ENCODE results near the gene IL12A. TPM values are rescaled to one million over a fixed set of nuclear protein-coding genes. Genes with fewer than 3 reads are reported as not detected.

The IL12A gene
- total RNA-seq, 4 donors from 2014 or later, result 0.30 TPM; not detected in 3

GRCh38 chr3:160006282-160007163, 17.9 kb downstream of the IL12A start:
- Histone ChIP-seq H3K36me3 (no peaks in the 10 kb centered on the region), H3K4me1 (peaks cover 11% of the 10 kb centered on the region), H3K4me3 (no peak overlapping the region), H3K27me3 (no peaks in the 10 kb centered on the region), H3K9me3 (no peaks in the 10 kb centered on the region), H3K27ac (no peak overlapping the region)
- DNase-seq (ENCODE audit: low spot score in 2 of 2), result no peak
- 17% methylated on average over 3 of the region's 3 CpGs for WGBS
- peak; percentile 43 to 72 for TF ChIP-seq CTCF (IDR thresholded peaks at IDR 0.05)
- TF ChIP-seq EP300 (IDR thresholded peaks at IDR 0.05), result no peak

GRCh38 chr3:160008961-160009360, 20.3 kb downstream of the IL12A start:
- Histone ChIP-seq H3K4me1 (no peaks in the 10 kb centered on the region), H3K27ac (no peak overlapping the region), H3K27me3 (no peaks in the 10 kb centered on the region), H3K36me3 (no peaks in the 10 kb centered on the region), H3K9me3 (no peaks in the 10 kb centered on the region), H3K4me3 (no peak overlapping the region)
- no peak for DNase-seq (ENCODE audit: low spot score in 2 of 2)
- TF ChIP-seq POLR2A (IDR thresholded peaks at IDR 0.05), result no peak
- no peak for TF ChIP-seq POLR2AphosphoS5 (IDR thresholded peaks at IDR 0.05)
- TF ChIP-seq CTCF (IDR thresholded peaks at IDR 0.05), result no peak
- TF ChIP-seq EP300 (IDR thresholded peaks at IDR 0.05), result no peak
- WGBS, result 57% methylated on average over 4 of the region's 4 CpGs

GRCh38 chr3:160009525-160009924, 20.9 kb downstream of the IL12A start:
- TF ChIP-seq CTCF (IDR thresholded peaks at IDR 0.05), result no peak
- TF ChIP-seq EP300 (IDR thresholded peaks at IDR 0.05), result no peak
- no peak for TF ChIP-seq POLR2A (IDR thresholded peaks at IDR 0.05)
- no peak for TF ChIP-seq POLR2AphosphoS5 (IDR thresholded peaks at IDR 0.05)
- no peak overlapping the region for H3K27ac ChIP-seq

GRCh38 chr3:160010578-160010977, 21.9 kb downstream of the IL12A start:
- no peaks in the 10 kb centered on the region for H3K36me3 ChIP-seq
- no peak overlapping the region for H3K27ac ChIP-seq
- H3K9me3 ChIP-seq, result no peaks in the 10 kb centered on the region
- no peaks in the 10 kb centered on the region for H3K4me1 ChIP-seq
- DNase-seq (ENCODE audit: low spot score in 2 of 2), result no peak
- no peak overlapping the region for H3K4me3 ChIP-seq
- no peaks in the 10 kb centered on the region for H3K27me3 ChIP-seq
- WGBS, result 91% methylated on average over 4 of the region's 4 CpGs
- TF ChIP-seq CTCF (IDR thresholded peaks at IDR 0.05), result no peak
- TF ChIP-seq EP300 (IDR thresholded peaks at IDR 0.05), result no peak
- no peak for TF ChIP-seq POLR2A (IDR thresholded peaks at IDR 0.05)
- TF ChIP-seq POLR2AphosphoS5 (IDR thresholded peaks at IDR 0.05), result no peak

More at GRCh38 chr3:160009525-160009924, 20.9 kb downstream of the IL12A start:
- no peak overlapping the region for H3K4me3 ChIP-seq
- H3K9me3 ChIP-seq, result no peaks in the 10 kb centered on the region
- H3K4me1 ChIP-seq, result no peaks in the 10 kb centered on the region
- DNase-seq (ENCODE audit: low spot score in 2 of 2), result no peak
- H3K36me3 ChIP-seq, result no peaks in the 10 kb centered on the region
- H3K27me3 ChIP-seq, result no peaks in the 10 kb centered on the region

GRCh38 chr3:160012108-160012507, 23.5 kb downstream of the IL12A start:
- H3K36me3 ChIP-seq, result no peaks in the 10 kb centered on the region
- DNase-seq (ENCODE audit: low spot score in 2 of 2), result no peak
- no peaks in the 10 kb centered on the region for H3K4me1 ChIP-seq
- 80% methylated on average over 2 of the region's 2 CpGs for WGBS
- TF ChIP-seq POLR2AphosphoS5 (IDR thresholded peaks at IDR 0.05) (no peak), POLR2A (IDR thresholded peaks at IDR 0.05) (no peak), CTCF (IDR thresholded peaks at IDR 0.05) (no peak), EP300 (IDR thresholded peaks at IDR 0.05) (no peak)
- no peaks in the 10 kb centered on the region for H3K9me3 ChIP-seq
- no peak overlapping the region for H3K4me3 ChIP-seq
- H3K27ac ChIP-seq, result no peak overlapping the region
- H3K27me3 ChIP-seq, result no peaks in the 10 kb centered on the region

Data from suprapubic skin (tissue), 4 donors.